ENCODE results near the gene DTWD1.
"Not testable (repeated sequence)": the region's sequence is repeated elsewhere in the genome, so short reads cannot be mapped to it uniquely, and the experiment has no call there.

The DTWD1 gene

GRCh38 chr15:49620658-49621368, at the start of gene DTWD1, which contains the start of gene FAM227B:
Gene DTWD1 (plus strand): TSS chr15:49621048. CDS start chr15:49625168, 4,120 bp downstream.
Gene FAM227B (minus strand): TSS chr15:49620818. CDS start chr15:49615171, 5,647 bp downstream.
- peak; percentile 97 for DNase-seq (ENCODE audit: low spot score)

- DNase-seq (ENCODE audit: low spot score): no peak
Observed at GRCh38 chr15:49573421-49573820, 47.4 kb upstream of the DTWD1 start.

GRCh38 chr15:49589030-49589429, 31.8 kb upstream of the DTWD1 start:
- no peak for DNase-seq (ENCODE audit: low spot score)

GRCh38 chr15:49592829-49593316, 28.0 kb upstream of the DTWD1 start:
- not testable (repeated sequence) for DNase-seq (ENCODE audit: low spot score)

GRCh38 chr15:49604625-49605409, 16.0 kb upstream of the DTWD1 start:
- DNase-seq (ENCODE audit: low spot score): no peak

GRCh38 chr15:49605588-49605987, 15.3 kb upstream of the DTWD1 start:
- DNase-seq (ENCODE audit: low spot score): no peak

GRCh38 chr15:49606594-49606993, 14.3 kb upstream of the DTWD1 start:
- no peak for DNase-seq (ENCODE audit: low spot score)

GRCh38 chr15:49610157-49610918, 10.5 kb upstream of the DTWD1 start:
- no peak for DNase-seq (ENCODE audit: low spot score)

GRCh38 chr15:49612240-49612639, 8.6 kb upstream of the DTWD1 start:
- DNase-seq (ENCODE audit: low spot score): not testable (repeated sequence)

GRCh38 chr15:49619226-49619625, 1.6 kb upstream of the DTWD1 start:
- DNase-seq (ENCODE audit: low spot score): no peak

GRCh38 chr15:49620199-49620598, 649 bp upstream of the DTWD1 start:
- DNase-seq (ENCODE audit: low spot score): no peak

- peak; percentile 17 for DNase-seq (ENCODE audit: low spot score)
Observed at GRCh38 chr15:49621401-49621811, 558 bp downstream of the DTWD1 start.

- no peak for DNase-seq (ENCODE audit: low spot score)
Observed at GRCh38 chr15:49621887-49622286, 1.0 kb downstream of the DTWD1 start.

GRCh38 chr15:49622561-49622960, 1.7 kb downstream of the DTWD1 start:
- DNase-seq (ENCODE audit: low spot score): no peak

- DNase-seq (ENCODE audit: low spot score): no peak
Observed at GRCh38 chr15:49624056-49624455, 3.2 kb downstream of the DTWD1 start.

- no peak for DNase-seq (ENCODE audit: low spot score)
Observed at GRCh38 chr15:49625460-49626036, 4.7 kb downstream of the DTWD1 start.

GRCh38 chr15:49627407-49627877, 6.6 kb downstream of the DTWD1 start:
- no peak for DNase-seq (ENCODE audit: low spot score)

- DNase-seq (ENCODE audit: low spot score): no peak
Observed at GRCh38 chr15:49628379-49628778, 7.5 kb downstream of the DTWD1 start.

- no peak for DNase-seq (ENCODE audit: low spot score)
Observed at GRCh38 chr15:49637857-49638256, 17.0 kb downstream of the DTWD1 start.

- DNase-seq (ENCODE audit: low spot score): no peak
Observed at GRCh38 chr15:49644364-49644794, 23.5 kb downstream of the DTWD1 start.

GRCh38 chr15:49645277-49645676, 24.4 kb downstream of the DTWD1 start:
- DNase-seq (ENCODE audit: low spot score): peak; percentile 11

GRCh38 chr15:49645941-49646340, 25.1 kb downstream of the DTWD1 start:
- no peak for DNase-seq (ENCODE audit: low spot score)

Measured in globus pallidus (tissue), 1 donor.